GM12872 (cell line): ENCODE data around the gene DAGLB.

Source experiments
- TF ChIP-seq, protein P1 (sequence below): IDR thresholded peaks from 3 replicates; pipeline ENCODE4 v1.5.1; 2011; ENCODE audit warnings: low read depth, mild to moderate bottlenecking, low read length, moderate library complexity; ENCODE audit not compliant: insufficient read depth

Gene DAGLB

DNA sequence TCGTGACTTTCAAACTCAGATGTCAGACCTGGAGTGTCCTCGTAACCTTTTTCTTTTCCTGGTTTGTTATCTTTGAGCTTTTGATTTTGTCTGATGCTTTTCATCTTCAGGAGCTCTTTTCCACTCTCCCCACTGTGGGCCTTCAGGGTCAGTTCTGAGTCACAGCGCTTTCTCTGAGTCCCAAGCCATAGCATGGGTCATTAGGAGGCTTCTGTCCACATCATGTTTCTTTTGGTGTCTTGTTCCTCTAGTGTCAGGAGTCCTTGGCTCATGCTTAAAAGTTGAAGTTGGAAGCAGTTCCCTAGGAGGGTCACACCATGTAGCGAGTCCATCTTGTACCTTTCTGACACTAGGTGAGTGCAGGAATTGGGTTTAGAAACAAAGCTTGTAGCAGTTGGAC lies 40.3 kb downstream of the DAGLB start:
- TF ChIP-seq, protein P1, sequence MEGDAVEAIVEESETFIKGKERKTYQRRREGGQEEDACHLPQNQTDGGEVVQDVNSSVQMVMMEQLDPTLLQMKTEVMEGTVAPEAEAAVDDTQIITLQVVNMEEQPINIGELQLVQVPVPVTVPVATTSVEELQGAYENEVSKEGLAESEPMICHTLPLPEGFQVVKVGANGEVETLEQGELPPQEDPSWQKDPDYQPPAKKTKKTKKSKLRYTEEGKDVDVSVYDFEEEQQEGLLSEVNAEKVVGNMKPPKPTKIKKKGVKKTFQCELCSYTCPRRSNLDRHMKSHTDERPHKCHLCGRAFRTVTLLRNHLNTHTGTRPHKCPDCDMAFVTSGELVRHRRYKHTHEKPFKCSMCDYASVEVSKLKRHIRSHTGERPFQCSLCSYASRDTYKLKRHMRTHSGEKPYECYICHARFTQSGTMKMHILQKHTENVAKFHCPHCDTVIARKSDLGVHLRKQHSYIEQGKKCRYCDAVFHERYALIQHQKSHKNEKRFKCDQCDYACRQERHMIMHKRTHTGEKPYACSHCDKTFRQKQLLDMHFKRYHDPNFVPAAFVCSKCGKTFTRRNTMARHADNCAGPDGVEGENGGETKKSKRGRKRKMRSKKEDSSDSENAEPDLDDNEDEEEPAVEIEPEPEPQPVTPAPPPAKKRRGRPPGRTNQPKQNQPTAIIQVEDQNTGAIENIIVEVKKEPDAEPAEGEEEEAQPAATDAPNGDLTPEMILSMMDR: no peak

DNA sequence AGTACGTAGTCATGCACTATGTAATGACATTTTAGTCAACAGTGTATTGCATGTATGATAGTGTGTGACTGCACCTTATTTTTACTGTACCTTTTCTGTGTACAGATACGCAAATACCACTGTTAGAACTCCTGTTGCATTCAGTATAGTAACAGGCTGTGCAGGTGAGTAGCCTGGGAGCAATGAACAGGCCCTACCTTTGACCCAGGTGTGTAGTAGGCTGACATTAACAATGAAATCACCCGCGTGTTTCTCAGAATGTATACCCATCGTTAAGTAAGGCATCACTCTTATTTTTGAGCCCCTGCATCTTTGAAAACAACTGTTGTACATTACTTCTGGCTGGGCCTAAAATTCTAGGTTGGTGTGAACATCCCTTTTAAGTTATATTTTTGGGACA lies 41.6 kb downstream of the DAGLB start:
- TF ChIP-seq, protein P1: no peak

DNA sequence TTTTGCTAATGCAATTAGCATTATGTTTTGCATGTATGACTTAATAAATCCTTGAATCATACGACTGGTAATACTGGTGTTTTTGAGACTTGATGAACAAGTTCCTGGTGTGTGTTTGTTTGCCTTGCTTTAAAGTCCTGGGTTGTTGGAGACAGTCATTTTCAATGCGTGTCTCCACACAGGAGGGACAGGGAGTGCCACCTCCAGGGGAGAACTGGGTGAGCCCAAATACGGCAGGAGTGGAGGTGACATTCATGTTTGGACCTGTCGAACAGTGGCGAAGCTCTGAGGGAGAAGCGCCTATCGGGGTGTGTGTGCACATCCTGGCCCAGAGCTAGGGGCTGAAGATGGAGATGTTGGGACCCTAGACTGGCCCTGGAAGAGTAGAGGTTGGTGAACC lies 43.8 kb downstream of the DAGLB start:
- TF ChIP-seq, protein P1: no peak

DNA sequence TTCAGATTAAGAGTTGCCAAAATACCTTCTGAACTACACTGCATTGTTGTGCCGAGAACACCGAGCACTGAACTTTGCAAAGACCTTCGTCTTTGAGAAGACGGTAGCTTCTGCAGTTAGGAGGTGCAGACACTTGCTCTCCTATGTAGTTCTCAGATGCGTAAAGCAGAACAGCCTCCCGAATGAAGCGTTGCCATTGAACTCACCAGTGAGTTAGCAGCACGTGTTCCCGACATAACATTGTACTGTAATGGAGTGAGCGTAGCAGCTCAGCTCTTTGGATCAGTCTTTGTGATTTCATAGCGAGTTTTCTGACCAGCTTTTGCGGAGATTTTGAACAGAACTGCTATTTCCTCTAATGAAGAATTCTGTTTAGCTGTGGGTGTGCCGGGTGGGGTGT lies 45.0 kb downstream of the DAGLB start:
- TF ChIP-seq, protein P1: no peak

DNA sequence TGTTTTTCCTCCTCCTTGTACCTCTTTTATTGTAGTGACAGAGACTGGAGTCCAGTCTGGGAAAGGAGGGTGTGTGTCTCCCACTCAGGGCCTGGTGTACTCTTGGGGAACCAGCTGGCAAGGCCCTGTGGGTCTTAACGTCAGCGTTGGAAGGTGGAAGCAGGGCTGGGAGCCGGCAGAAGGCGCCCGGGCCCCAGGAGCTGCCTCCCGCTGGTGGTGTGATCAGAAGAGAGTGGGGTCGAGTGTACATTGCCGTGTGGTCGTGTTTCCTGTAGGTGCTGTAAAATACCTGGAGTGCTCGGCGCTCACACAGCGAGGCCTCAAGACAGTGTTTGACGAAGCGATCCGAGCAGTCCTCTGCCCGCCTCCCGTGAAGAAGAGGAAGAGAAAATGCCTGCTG lies 45.7 kb downstream of the DAGLB start:
- TF ChIP-seq, protein P1: no peak

DNA sequence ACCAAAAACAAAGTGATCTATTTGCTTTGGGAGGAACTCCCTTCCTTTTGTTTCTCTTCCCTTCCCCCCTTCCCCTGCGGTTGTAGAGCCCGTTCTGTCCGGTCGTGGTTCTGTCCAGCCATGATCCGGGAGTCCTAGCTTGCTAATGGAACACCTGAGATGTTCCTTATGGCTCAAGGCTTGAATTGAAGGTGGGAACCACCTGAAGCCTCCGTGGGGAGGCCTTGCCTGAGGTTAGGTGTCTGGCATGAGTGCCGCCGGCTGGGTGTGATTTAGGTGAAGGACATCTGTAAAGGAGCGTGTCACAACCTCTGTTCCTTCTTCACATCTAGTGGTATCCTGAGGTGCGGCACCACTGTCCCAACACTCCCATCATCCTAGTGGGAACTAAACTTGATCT lies 46.2 kb downstream of the DAGLB start:
- TF ChIP-seq, protein P1: no peak

DNA sequence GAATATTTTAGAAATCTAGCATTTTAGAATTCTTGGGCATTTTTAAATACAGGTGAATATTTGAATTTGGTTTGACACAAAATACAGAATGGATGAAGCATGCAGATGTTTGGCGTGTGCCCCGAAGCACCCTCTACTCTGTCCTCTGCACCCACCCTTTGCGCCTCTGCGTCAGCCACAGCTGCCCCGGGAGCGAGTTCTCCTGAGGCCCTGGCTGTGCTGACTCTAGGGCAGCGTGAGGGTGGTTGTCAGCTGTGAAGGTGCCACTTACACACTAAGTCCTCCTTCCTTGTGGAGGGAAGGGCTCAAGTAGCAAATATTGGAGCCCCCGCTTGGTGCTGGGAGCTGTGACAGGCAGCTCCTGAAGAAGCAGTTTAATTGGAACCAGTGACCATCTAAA lies 48.4 kb downstream of the DAGLB start:
- TF ChIP-seq, protein P1: no peak

DNA sequence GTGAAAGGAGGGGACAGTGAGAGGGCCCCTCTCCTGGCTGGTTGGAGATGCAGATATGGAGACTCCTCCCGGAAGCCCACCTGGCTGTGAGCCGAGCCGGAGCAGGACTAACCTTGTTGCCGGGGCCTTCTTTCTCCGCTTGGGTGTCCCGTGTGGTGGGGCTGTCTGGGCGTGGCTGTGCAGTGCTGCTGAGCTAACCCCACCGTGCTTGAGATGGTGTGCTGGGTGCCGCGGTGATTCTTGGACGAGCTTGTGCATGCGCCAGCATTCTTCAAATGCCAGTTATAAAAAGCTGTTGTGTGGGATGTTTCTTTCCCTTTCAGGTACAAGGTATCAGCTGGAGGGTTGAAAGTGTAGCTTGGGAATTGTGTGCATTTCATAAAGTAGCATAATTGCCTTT lies 48.8 kb downstream of the DAGLB start:
- TF ChIP-seq, protein P1: no peak
